Activated T-cell treated with anti-CD3 and anti-CD28 coated beads for 4 hours (primary cell): ENCODE results near the gene RNF175.

Experiments used
- DNase-seq: peaks from one replicate; pipeline ENCODE4 v3.0.0-alpha.2; 2020

Gene RNF175

DNA sequence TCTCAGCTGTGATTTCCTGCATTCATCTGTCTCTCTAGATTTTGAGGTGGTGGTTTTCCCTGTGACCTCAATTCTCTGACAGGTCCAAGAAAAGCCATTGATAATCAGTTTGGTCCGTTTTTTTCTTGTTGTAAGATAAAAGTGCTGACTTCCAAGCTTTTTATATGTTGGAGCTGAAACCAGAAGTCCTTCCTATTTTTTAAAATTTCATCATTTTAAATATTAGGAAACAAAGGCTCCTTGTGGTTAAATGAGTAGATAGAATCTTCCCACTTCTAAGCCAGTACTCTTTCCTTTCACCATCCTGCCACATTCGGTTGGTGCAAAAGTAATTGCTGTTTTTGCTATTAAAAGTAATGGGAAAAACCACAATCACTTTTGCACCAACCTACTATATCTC is 18.3 kb downstream of the RNF175 start:
- no peak for DNase-seq

DNA sequence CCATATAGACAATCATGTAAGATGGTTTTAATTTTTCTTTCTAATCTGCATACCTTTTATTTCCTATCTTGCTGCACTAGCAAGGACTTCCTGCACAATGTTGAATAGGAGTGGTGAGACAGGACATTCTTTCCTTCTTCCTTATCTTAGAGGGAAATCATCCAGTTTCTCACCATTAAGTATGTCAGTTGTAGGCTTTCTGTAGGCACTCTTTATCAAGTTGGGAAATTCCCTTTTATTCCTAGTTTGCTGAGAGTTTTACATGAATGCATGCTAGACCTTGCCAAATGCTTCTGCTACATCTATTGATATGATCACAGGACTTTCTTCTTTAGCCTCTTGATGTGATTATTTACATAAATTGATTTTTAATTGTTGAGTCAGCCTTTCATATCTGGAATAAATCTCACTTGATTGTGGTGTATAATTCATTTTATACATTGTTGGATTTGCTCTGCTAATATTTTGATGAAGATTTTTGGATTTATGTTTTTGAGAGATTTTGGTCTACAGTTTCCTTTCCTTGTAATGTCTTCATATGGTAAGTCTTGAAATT is 23.8 kb downstream of the RNF175 start:
- DNase-seq = no peak

DNA sequence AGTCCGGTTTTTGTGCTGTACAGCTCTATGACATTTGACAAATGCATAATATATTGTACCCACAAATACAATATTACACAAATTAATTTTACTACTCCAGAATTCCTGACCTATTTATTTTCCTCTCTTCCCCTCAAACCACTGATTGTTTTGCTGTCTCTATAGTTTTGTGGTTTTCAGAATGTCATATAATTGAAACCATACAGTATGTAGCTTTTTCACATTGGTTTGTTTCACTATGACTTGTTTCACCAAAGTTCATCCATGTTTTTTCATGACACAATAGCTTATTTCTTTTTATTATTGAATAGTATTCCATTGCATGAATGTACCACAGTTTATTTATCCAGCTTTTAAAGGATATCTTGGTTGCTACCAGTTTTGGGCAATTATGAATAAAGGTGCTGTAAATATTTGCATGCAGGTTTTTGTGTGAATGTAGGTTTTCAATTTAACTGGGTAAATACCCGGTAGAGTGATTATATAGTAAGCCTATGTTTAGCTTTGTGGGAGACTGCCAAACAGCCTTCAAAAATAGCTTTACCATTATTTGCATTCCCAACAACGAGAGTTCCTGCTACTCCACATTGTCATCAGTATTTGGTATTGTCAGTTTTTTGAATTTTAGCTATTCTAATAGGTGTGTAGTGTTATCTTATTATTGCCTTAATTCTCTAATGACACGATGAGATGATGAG is 25.9 kb downstream of the RNF175 start:
- no peak for DNase-seq

DNA sequence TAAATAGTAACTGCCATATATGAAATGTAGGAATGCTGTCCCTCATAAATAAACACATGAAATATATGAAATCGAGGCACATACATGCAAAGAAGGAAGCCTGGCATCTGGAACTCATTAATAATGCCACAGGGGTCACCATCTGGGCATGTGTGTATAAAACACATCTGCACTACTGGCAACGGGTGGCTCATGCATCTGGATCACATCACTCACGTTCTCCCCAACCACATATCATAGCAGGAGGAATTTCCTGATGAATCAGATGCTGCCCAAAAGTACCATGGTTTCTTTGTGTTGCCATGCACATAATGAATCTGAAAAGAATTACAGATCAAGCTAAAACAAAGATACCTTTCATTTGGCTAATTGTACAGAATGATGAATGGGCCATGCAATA is 28.6 kb downstream of the RNF175 start:
- no peak for DNase-seq

DNA sequence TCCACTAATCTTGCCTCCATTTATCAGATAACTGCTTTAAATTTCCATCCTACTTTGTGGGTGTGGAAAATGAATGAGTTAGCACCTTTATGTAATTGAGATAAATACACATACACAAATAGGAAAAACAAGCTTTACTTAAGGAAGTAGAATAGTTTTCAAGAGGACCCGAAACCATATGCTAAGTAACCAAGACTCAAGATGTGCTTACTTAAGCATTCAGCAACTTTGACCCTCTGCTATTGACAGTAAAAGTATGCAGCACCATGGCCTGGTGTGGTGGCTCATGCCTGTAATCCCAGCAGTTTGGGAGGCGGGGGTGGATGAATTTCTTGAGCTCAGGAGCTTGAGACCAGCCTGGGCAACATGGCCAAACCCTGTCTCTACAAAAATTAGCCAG is 29.9 kb downstream of the RNF175 start:
- no peak for DNase-seq

DNA sequence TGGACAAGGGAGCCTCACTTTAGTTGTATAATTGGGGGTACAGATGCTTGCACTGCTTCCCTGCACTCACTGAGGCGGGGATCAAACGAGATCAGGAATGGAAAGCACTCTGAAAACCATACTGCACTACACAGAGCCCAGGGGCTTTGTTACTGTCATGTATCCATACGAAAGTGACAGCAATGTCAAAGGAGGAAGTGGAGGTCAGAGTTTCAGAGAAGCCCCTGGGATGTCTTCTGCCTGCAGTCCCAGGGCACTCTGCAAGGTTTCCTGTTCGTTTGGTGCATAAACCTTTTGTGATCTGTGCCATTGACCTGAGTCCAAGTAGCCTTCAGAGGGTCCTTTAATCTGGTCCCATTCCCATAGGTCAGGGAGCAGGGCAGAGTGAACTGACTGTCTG is 31.2 kb downstream of the RNF175 start:
- no peak for DNase-seq

DNA sequence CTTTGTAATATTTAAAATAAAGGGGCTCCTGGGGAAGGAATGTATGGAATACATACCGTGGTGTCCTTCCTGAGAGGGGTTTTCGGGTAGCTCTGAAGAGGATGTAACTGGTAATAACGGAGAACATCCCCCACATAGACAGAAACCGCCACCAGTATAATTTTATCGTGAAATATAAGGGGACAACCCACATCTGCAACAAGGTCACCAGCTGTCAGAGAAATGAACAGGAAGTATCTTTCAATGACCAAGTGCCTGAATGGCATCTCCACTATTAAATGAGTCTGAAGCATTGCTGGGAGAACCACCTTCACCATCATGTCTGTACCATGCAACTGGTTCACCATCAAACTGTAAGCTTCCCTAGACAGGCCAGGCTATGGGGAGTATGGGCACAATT is 31.7 kb downstream of the RNF175 start:
- no peak for DNase-seq

DNA sequence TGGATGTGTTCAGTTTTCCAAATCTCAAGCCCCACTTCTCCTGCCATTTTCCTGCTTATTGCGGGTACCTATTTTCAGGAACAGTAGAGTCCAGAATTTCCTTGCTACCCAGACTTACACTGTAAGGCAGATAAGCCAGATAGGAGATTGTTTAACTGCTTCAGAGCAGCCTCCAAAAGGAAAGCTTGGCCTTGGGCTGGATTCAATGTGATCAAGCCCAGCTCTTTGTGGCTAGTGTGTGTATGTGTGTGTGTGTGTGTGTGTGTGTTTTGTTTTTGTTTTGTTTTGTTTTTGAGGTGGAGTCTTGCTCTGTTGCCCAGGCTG is 34.0 kb downstream of the RNF175 start:
- no peak for DNase-seq

DNA sequence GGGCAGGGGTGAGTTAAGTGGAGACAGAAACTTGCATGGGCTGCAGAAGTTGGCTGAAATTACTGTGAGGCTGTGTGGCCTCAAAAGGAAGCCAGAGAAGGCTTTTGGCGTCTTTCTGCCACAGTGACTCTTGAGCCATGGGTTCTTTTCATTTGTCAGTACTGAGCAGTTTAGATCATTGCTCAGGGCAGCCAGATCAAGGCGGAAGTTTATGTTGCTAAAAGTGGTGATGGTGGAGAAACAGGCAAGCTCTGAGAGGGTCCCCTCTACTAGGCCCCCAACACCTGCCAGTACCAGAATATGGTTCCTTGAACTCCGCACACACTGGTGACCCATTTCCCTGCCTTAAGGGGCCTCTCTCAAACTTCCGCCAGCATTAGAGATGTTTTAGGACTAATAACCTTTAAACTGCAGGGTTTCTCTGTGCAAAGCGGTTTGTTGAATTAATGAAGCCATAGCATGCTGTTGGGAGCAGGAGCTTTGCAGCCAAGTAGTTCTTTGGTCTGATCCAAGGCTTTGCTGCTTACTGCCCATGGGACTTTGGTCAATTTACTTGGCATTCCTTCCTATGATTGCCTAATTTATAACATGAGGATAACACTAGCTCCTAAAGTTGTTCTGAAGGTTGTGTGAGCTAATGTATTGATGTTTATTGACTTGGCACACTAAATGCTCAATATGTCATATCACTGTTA is 34.5 kb downstream of the RNF175 start:
- DNase-seq = no peak

DNA sequence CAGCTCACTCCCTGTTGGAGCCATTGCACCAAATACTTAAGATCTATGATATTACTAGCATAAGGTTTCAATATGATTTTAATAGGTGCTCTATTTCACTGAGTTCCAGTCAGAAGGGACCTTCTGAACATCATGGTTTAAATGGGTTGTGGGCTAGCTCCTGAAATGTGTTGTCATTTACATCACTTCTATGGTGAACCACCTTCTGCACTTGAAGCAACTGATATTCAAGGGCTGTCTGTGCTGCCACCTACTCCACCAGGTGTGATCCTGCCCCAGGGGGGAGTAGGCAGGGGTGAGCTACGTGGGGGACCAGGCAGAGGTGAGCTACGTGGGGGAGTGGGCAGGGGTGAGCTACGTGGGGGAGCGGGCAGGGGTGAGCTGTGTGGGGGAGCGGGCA is 35.2 kb downstream of the RNF175 start:
- no peak for DNase-seq

DNA sequence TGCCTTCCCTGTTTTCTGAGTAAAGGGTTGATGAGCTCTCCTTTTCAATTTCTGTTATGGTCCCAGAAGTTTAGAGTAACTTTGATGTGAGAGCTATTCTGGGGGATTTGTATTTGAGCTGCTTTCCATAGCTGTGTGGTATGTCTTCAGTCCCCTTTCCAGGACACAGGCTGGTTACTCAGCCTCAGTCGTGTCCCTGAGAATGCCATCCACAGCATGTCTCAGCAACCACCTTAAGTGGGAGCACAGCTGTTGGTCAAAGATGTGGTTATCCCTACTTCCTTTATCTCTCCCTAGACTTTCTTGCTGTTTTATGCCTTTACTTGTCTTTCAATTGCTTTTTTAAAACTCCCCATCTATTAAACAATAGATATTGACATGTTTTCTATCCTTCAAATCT is 37.8 kb downstream of the RNF175 start:
- no peak for DNase-seq

DNA sequence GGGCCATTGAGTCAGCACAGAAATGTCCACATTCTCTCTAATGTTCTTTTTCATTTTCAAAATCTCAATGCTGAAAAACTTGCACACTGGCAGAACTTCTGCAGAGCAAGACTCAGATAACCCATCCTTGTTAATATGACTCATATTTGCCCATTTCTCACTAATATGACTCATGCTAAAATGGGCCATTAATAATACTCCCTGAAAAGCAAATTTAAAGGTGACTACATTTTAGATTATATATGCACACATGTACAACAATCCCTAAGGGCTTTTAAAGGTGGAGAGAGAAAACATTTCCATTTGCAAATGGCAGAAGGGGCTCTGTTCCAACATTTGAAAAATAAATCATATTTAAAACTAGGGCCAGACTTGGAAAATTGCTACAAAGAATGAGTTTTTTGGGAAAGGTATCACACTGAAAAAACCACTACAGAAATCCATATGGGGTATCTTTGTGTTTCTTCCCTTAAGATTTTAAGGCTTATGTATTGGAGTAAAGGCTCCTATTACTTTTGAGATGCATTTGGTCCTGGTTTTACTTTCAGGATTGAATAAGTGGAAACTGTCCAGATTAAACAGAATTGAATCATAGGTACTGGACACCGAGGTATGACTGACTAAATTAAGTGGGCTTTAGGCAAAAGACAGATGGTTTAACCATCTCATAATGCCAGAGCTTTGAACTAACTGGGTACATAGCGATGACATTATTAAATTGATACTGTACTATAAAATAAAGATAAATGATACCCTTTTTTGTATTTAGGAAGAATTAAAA is 45.8 kb downstream of the RNF175 start:
- no peak for DNase-seq

DNA sequence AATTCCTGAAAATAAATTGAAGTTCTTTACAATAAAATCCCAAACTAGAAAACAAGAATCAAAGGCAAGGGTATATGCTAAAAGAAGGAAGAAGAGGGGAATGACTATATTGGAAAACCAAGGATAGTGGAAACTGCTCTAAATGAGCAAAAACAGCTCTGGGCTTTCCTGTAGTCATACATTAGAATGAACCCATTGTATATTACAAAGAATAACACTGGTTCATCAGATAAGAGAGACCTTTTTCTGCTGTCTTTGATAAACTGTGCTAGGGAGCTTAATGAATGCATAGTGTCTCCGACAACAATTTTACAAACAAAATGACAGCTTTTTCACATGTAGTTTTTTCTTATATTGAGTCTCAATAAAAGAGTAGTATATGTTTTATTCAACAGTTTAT is 49.1 kb downstream of the RNF175 start:
- DNase-seq = no peak

DNA sequence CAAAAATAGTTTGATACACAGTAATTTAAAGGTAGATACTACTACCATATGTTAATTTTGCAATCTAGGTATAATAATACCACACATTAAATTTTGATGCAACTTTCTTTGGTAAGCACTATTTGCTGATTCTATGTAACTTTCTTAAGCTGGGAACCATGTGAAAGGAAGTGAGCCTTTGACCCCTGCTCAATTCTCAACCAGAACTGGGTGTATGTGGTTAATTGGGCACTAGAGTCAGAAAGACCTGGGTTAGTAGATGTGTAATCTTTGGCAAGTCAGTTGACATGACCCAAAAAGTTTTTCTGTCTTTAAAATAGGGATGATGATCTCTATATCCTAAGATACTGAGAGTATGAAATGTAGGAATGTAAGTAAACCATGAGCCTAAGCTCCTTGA is 53.3 kb downstream of the RNF175 start:
- DNase-seq = no peak

DNA sequence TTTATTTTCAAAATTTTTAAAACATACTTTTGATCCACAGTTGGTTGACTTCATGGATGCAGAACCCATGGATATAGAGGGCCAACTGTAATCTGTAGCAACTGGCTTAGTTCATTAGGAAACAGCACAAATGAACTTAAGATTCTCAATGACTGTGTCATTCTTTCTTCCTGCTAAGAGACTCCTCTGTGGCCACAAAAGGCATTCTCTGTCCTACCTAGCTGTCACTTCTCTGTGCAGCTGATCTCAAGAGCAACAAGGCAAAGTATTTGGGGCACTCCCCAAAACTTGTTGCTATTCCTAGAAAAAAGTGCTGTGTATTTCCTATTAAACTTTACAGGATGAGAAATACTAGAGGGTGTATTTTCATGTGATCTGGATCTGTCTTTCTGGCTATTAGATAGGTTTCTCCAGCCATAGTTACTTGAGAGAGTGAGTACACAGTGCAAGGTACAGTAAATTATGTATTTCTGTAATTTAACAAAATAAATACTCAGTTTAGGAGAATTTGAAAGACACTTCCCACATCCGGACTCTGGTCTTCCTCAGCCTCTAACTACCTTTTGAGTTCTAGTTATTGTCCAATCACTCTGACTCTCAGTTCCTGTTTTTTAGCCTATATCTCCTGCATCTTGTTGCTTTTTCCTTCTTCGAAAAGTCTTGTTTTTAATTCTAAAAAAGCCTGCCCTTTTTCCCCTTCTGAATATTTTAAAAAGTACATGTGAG is 53.9 kb downstream of the RNF175 start:
- no peak for DNase-seq

DNA sequence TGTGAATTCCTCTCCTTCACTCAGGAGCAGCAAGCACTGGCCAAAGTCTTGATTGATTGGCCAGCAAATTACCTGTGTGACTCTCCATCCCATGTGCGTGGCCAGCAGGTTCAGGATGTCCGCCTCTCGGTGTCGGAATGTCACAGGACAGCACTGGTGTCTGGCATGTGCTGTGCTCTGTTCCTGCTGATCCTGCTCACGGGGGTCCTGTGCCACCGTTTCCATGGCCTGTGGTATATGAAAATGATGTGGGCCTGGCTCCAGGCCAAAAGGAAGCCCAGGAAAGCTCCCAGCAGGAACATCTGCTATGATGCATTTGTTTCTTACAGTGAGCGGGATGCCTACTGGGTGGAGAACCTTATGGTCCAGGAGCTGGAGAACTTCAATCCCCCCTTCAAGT is 55.3 kb downstream of the RNF175 start:
- DNase-seq = no peak

DNA sequence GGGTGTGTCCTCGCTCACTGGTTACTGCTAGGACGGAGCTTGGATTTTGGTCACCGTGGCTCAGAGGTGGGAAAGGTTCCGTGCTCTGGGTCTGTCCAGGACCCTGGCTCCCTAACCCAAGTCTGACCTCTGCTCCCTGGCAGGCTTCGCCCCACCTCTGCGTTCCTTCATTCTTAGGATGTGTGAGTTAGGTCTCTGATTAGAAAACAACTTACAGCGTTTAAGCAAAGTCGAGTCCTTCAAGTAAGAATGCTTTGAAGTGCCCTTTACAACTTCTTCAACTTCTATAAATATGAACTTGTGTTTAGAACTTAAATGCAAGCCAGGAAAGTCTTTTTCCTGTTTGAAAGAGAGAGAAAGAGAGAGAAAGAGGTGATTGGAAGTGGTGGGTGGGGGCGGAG is 74.9 kb downstream of the RNF175 start:
- no peak for DNase-seq

DNA sequence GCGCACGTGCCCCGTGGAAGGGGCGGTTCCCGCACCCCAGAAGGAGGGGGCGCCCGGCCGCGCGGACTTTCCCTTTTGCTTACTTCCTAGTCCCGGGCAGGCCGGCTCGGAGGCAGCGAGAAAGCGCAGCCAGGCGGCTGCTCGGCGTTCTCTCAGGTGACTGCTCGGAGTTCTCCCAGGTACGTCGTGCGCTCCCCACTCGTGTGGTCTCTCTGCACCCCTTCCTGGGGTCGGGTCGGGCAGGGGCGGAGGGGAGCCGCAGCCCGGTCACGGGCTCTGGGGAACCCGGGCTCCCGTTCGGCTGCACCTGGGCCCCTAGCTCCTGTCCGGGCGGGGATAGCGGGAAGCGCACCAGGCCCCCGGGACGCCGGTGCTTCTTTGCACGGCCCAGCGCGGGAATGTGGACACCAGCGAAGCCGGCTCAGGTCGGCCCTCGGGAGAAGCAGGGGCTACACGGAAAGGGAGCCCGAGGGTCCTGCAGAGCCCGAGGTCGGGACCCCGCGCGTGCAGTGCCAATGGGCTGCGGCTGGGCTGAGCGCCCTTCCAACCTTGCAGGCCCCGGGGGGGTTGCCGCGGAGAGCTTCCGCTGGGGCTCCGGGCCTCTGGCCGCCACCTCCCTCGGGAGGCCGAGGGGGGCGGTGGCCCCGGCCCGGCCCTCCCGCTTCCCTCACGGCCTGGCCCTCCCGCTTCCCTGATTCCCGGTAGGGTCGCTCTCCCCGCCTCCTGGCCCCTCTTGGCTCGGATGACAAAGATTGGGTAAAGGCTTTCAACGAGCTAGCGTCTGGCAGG is 75.4 kb downstream of the RNF175 start, which contains the start of gene TLR2:
TSS of gene TLR2 (plus strand) at position 99 of the 789 bp plus-strand sequence. CDS start 18,628 bp downstream, outside the sequence.
- DNase-seq = peak; percentile 50

DNA sequence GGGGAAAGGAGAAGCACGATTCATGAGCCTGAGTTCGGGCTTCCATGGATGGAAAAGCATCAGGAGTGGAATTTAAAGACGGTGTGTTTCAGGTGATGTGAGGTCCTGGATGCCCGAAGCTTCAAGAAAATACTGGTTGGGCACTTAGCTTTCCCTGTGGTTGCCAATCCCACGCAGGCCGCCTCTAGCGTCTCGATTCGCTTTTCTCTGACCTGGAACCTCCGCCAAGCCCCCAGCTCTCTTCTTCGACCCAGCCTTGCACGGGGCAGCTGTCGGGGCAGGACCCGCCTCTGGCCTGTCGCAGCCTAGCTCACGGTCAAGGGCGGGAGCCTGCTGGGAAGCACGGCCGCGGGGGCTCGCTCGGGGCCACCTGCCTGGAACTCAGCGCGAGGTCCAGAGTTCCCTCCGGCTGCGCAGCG is 76.1 kb downstream of the RNF175 start:
- no peak for DNase-seq

DNA sequence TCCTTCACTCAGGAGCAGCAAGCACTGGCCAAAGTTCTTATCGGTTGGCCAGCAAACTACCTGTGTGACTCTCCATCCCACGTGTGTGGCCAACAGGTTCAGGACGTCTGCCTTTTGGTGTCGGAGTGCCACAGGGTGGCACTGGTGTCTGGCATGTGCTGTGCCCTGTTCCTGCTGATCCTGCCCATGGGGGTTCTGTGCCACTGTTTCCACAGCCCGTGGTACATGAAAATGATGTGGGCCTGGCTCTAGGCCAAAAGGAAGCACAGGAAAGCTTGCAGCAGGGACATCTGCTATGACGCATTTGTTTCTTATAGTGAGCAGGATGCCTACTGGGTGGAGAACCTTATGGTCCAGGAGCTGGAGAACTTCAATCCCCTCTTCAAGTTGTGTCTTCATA is 80.3 kb downstream of the RNF175 start:
- DNase-seq = no peak

DNA sequence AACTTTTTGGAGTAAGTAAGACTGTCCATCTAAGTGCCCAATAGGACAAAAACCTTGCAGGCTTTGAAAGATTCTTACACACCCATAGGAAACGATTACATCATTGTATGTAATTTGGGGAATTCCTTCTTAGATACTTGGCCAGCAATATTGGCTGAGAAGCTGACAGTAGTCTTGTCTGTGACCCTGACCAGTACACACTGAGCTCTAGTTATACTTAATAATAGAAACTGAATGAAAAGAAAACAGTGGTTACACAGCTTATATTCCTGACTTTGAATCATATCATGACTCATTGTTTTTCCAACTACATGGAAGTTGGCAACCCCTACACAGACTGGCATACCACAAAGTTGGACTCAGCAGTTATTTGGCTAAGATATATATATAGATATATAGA is 82.8 kb downstream of the RNF175 start:
- no peak for DNase-seq

DNA sequence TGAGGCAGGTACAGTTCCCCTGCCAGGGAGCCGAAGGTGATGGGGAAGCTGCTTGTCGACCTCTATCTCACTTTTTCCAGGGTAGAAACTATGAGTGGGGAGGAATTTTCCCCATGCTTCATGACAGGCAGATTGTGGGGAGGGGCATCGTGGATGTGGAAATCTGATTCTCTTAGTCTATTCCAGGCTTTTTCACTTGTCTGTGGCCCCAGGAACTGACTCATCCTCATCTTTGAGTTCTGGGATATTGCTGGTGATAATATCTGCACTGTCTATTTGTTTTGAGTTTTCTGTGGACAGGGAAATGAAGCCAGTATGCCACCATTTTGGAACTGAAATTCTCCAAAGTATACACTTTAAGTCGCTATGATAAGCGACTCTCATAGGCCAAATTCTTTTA is 83.3 kb downstream of the RNF175 start:
- DNase-seq = no peak
